ENCODE results near the gene MAP4K5. TPM values are rescaled to one million over a fixed set of nuclear protein-coding genes. Genes with fewer than 3 reads are reported as not detected.

MAP4K5 gene
- total and polyA plus RNA-seq, 2 of the 13 experiments (the other 11 are each of a cell fraction or from before 2014, with no cell fraction given): 12.7 to 23.9 TPM

- TF ChIP-seq ZNF281 (CRISPR knock-in tag; IDR thresholded peaks at IDR 0.05; ENCODE audit: borderline replicate concordance) (no peak), MTERF4 (CRISPR knock-in tag; IDR thresholded peaks at IDR 0.05) (no peak), KDM1A (CRISPR knock-in tag; IDR thresholded peaks at IDR 0.05) (no peak), ZFP41 (CRISPR knock-in tag; IDR thresholded peaks at IDR 0.05; ENCODE audit: borderline replicate concordance) (no peak), PBX3 (CRISPR knock-in tag; IDR thresholded peaks at IDR 0.05; ENCODE audit: borderline replicate concordance) (no peak), HNRNPLL (IDR thresholded peaks at IDR 0.05; ENCODE audit: low read depth, low read length, poor library complexity, severe bottlenecking) (no peak), TBL1XR1 (IDR thresholded peaks at IDR 0.05; ENCODE audit: borderline replicate concordance, low read length, partially characterized antibody) (no peak), CENPT (CRISPR knock-in tag; IDR thresholded peaks at IDR 0.05; ENCODE audit: low read depth) (no peak)
Observed at GRCh38 chr14:50410071-50410470, 122.3 kb downstream of the MAP4K5 start (continued).
